HCT116 (cell line): ENCODE results near the gene ELK4. TPM values are rescaled to one million over a fixed set of nuclear protein-coding genes. Genes with fewer than 3 reads are reported as not detected.

ENCODE experiments used
- ATAC-seq: fragments of 200-7000 bp; cut with Tn5 transposase; 2 replicates; pipeline ENCODE4 v1.9.1; 2020; ENCODE audit warnings: mild to moderate bottlenecking, moderate library complexity
- BruUV-seq: library from RNA; stranded (reverse); fragments of 400-500 nt; replicated peaks from 2 replicates; lab custom pipeline; 2021; lab: Mats Ljungman, UMichigan
- CTCF ChIA-PET: fragments of 300-600 bp; sonication (Branson Sonifier 250); formaldehyde crosslinking; loops from one replicate; lab custom pipeline; 2021; ENCODE audit warnings: antibody characterized with exemption; lab: Charles Lee
- POLR2A ChIA-PET: fragments of 300-600, 350-600 bp; sonication (Branson Sonifier 250); formaldehyde crosslinking; loops from one replicate; lab custom pipeline; 2021; ENCODE audit warnings: antibody characterized with exemption; lab: Charles Lee
- RAD21 ChIA-PET, 2 experiments: fragments of 300-600 bp; sonication (Branson Sonifier 250); formaldehyde crosslinking; loops; one replicate each; lab custom pipeline; 2023; ENCODE audit warnings: low total read pairs in 2 of 2; ENCODE audit not compliant: uncharacterized antibody in 2 of 2, unreplicated experiment in 2 of 2, low non-redundant PET in 1 of 2; lab: Charles Lee
- DNase-seq: peaks from one replicate; pipeline ENCODE4 v3.0.0-alpha.2; 2010; ENCODE audit warnings: low read depth, low spot score
- H2AFZ ChIP-seq: fragments of 200-600 bp; shearing (Covaris generic), sonication (generic); 2 replicates; pipeline ENCODE4 v1.6.1; 2017; ENCODE audit warnings: low read depth, mixed run types, mixed read lengths, antibody characterized with exemption, low read length; ENCODE audit not compliant: poor library complexity, severe bottlenecking
- H3K27ac ChIP-seq: 2 replicates; pipeline ENCODE4 v1.5.1; 2012; ENCODE audit warnings: low read depth, low read length
- H3K27me3 ChIP-seq: fragments of 200-600 bp; sonication (generic); 2 replicates; pipeline ENCODE4 v1.6.1; 2016; ENCODE audit warnings: mixed run types, low read length, mixed read lengths; ENCODE audit not compliant: insufficient read depth
- H3K36me3 ChIP-seq, 2 experiments: fragments of 200-500 bp in 1 of 2; fragments of 200-600 bp in 1 of 2; sonication (Bioruptor generic) in 1 of 2; sonication (generic) in 1 of 2; 2 replicates each; pipeline versions ENCODE4 v1.5.1 to v1.6.1; 2014 to 2016; ENCODE audit warnings: low read length in 2 of 2, inconsistent platforms in 1 of 2, mixed read lengths in 1 of 2, mixed run types in 1 of 2; ENCODE audit not compliant: insufficient read depth in 2 of 2, control insufficient read depth in 1 of 2
- H3K4me1 ChIP-seq, 2 experiments: fragments of 200-600 bp in 1 of 2; sonication (generic) in 1 of 2; 2 replicates each; pipeline versions ENCODE4 v1.5.1 to v1.6.1; 2012 to 2017; ENCODE audit warnings: low read length in 2 of 2, inconsistent platforms in 1 of 2, mild to moderate bottlenecking in 1 of 2, mixed read lengths in 1 of 2, mixed run types in 1 of 2, moderate library complexity in 1 of 2; ENCODE audit not compliant: insufficient read depth in 2 of 2, control insufficient read depth in 1 of 2
- H3K4me2 ChIP-seq: fragments of 200-600 bp; sonication (generic); 2 replicates; pipeline ENCODE4 v1.6.1; 2017; ENCODE audit warnings: mixed run types, low read length, mixed read lengths
- H3K4me3 ChIP-seq, 2 experiments: fragments of 200-600 bp in 1 of 2; sonication (generic) in 1 of 2; replicated peaks in 1 of 2; 2 replicates each; pipeline ENCODE4 v1.5.1; 2011 to 2016; ENCODE audit warnings: low read length in 2 of 2, control low read depth in 1 of 2, low read depth in 1 of 2, mild to moderate bottlenecking in 1 of 2, mixed read lengths in 1 of 2, mixed run types in 1 of 2
- H3K79me2 ChIP-seq: fragments of 200-600 bp; sonication (generic); 2 replicates; pipeline ENCODE4 v1.6.1; 2017; ENCODE audit warnings: mild to moderate bottlenecking, mixed run types, low read length, moderate library complexity, mixed read lengths; ENCODE audit not compliant: insufficient read depth
- H3K9ac ChIP-seq: fragments of 200-600 bp; sonication (generic); 2 replicates; pipeline ENCODE4 v1.6.1; 2016; ENCODE audit warnings: low read length, mixed read lengths
- H3K9me2 ChIP-seq: fragments of 200-600 bp; sonication (generic), shearing (Covaris generic); 2 replicates; pipeline ENCODE4 v1.6.1; 2017; ENCODE audit warnings: mixed run types, mild to moderate bottlenecking, moderate library complexity; ENCODE audit not compliant: insufficient read depth
- H3K9me3 ChIP-seq, 2 experiments: fragments of 200-500 bp in 1 of 2; fragments of 200-600 bp in 1 of 2; sonication (Bioruptor generic) in 1 of 2; sonication (generic) in 1 of 2; 2 replicates each; pipeline ENCODE4 v1.6.1; 2014 to 2017; ENCODE audit warnings: low read length in 2 of 2, mixed read lengths in 2 of 2, inconsistent platforms in 1 of 2, low read depth in 1 of 2, mild to moderate bottlenecking in 1 of 2, mixed run types in 1 of 2, moderate library complexity in 1 of 2; ENCODE audit not compliant: control insufficient read depth in 1 of 2, insufficient read depth in 1 of 2
- H4K20me1 ChIP-seq: fragments of 200-600 bp; sonication (generic), shearing (Covaris generic); 2 replicates; pipeline ENCODE4 v1.6.1; 2017; ENCODE audit warnings: mixed run types, mild to moderate bottlenecking, moderate library complexity; ENCODE audit not compliant: insufficient read depth
- CEBPB ChIP-seq: IDR thresholded peaks from 2 replicates; pipeline ENCODE4 v1.6.1; 2012; ENCODE audit warnings: low read depth
- POLR2AphosphoS5 ChIP-seq: IDR thresholded peaks from 2 replicates; pipeline ENCODE4 v1.6.1; 2011; ENCODE audit warnings: mild to moderate bottlenecking, low read depth, low read length, moderate library complexity
- RAD21 ChIP-seq: IDR thresholded peaks from 2 replicates; pipeline ENCODE4 v1.6.1; 2012; ENCODE audit warnings: low read depth, mild to moderate bottlenecking
- SIN3A ChIP-seq: IDR thresholded peaks from 2 replicates; pipeline ENCODE4 v1.6.1; 2012; ENCODE audit warnings: low read depth
- SRF ChIP-seq: IDR thresholded peaks from 2 replicates; pipeline ENCODE4 v1.6.1; 2012; ENCODE audit warnings: low read depth
- ZFX ChIP-seq: fragments of 450-650 bp; IDR thresholded peaks from 2 replicates; pipeline ENCODE4 v1.6.1; 2017
- ZNF274 ChIP-seq: fragments of 200-500 bp; sonication (Bioruptor generic); IDR thresholded peaks from 2 replicates; pipeline ENCODE4 v1.6.1; 2014; ENCODE audit warnings: mild to moderate bottlenecking, low read depth, low read length, inconsistent platforms
- intact Hi-C: fragments of 100-400 bp; cut with micrococcal nuclease; formaldehyde crosslinking; loops from 2 replicates; pipeline ENCODE4 v1.10.0; 2022
- total RNA-seq: library from RNA; stranded (reverse); gene quantifications from one replicate; pipeline ENCODE4 v1.2.1, GENCODE V29; 2021; ENCODE audit not compliant: unreplicated experiment
- TF ChIP-seq, protein P1 (sequence below): IDR thresholded peaks from 2 replicates; pipeline ENCODE4 v1.6.1; 2011; ENCODE audit warnings: mild to moderate bottlenecking, low read length, moderate library complexity; ENCODE audit not compliant: insufficient replicate concordance; ENCODE audit errors: extremely low read depth

The ELK4 gene
- total RNA-seq, 1 experiment from 2014 or later: 46.2 TPM

DNA sequence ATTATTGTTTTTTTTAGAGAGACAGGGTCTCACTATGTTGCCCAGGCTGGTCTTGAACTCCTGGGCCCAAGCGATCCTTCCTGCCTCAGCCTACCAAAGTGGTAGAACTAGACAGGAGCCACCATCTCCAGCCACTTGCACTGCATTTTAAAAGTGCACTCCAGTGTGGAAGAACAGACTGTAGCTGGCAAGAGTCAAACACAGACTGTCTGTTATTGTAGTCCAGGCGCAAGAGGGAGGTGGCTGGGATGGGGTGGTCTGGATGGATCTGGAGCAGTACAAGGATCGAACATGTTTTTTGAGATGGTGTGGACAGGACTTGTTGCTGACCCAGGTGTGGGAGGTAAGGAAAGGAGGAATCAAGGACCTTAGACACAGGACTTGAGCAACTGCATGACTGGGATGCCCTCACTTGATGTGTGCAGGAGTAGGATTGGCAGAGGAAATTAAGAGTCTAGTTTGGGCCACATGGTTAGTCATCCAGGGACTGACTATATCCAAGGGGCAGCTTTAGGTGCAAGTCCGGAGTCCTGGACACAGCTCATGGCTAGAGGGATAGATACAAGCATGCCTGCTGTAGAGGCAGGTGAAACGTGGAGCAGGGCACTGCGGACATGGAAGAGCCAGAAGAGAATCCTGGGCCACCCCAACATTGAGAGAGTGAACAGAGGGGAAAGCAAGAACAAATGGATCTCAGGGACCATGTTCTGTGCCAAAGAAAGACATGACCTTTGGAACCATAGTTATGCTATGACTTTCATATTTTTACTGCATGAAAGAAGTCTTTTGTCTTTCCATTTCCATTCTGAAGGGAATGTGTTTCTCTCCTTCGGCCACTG lies 42.0 kb downstream of the ELK4 start:
- ATAC-seq (no peak), DNase-seq (no peak)
- ChIA-PET POLR2A (no interaction called here), RAD21 (interaction anchor here (1.5 to 2.9 kb wide), 2 partner anchors 68 kb away, joined by 6 to 45 read pairs; no protein-coding TSS in a partner anchor), CTCF (interaction anchor here (4.9 to 8.1 kb wide), 2 partner anchors 68 to 121 kb away, joined by 41 to 230 read pairs; no protein-coding TSS in a partner anchor)
- Histone ChIP-seq H3K27ac (no peak overlapping the region), H4K20me1 (no peaks in the 10 kb centered on the region), H3K9ac (no peak overlapping the region), H3K9me2 (no peaks in the 10 kb centered on the region), H3K4me1 (peaks cover 0 to 11% of the 10 kb centered on the region in 2 experiments; a peak in 2 of 4 replicates), H3K4me2 (no peak overlapping the region), H2AFZ (no peak overlapping the region), H3K36me3 (no peaks in the 10 kb centered on the region), H3K4me3 (no peak overlapping the region), H3K27me3 (no peaks in the 10 kb centered on the region), H3K9me3 (no peaks in the 10 kb centered on the region), H3K79me2 (no peaks in the 10 kb centered on the region)
- intact Hi-C loops: loop anchor here (2.0 to 10.0 kb wide), 3 partner anchors 121 to 387 kb away; no protein-coding TSS in a partner anchor
- TF ChIP-seq RAD21 (no peak), ZNF274 (no peak), SRF (no peak), CEBPB (no peak), SIN3A (no peak), ZFX (no peak), POLR2AphosphoS5 (no peak)
- TF ChIP-seq, protein P1, sequence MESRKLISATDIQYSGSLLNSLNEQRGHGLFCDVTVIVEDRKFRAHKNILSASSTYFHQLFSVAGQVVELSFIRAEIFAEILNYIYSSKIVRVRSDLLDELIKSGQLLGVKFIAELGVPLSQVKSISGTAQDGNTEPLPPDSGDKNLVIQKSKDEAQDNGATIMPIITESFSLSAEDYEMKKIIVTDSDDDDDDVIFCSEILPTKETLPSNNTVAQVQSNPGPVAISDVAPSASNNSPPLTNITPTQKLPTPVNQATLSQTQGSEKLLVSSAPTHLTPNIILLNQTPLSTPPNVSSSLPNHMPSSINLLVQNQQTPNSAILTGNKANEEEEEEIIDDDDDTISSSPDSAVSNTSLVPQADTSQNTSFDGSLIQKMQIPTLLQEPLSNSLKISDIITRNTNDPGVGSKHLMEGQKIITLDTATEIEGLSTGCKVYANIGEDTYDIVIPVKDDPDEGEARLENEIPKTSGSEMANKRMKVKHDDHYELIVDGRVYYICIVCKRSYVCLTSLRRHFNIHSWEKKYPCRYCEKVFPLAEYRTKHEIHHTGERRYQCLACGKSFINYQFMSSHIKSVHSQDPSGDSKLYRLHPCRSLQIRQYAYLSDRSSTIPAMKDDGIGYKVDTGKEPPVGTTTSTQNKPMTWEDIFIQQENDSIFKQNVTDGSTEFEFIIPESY: no peak
- BruUV-seq: no TSS peak
